Osteocyte (in vitro differentiated cells): Measurements from ENCODE around the gene RSPRY1. TPM values are rescaled to one million over a fixed set of nuclear protein-coding genes. Genes with fewer than 3 reads are reported as not detected.
"Not testable (repeated sequence)": the region's sequence is repeated elsewhere in the genome, so short reads cannot be mapped to it uniquely, and the experiment has no call there.

Experiments
- DNase-seq: peaks from one replicate; pipeline ENCODE4 v3.0.0; 2021; ENCODE audit warnings: mixed read lengths; ENCODE audit not compliant: unreplicated experiment; ENCODE audit errors: extremely low spot score
- H3K27ac Mint-ChIP-seq: one replicate; pipeline ENCODE4 v1.8.0; 2021; ENCODE audit warnings: mild to moderate bottlenecking, mixed read lengths; ENCODE audit not compliant: unreplicated experiment
- H3K27me3 Mint-ChIP-seq: one replicate; pipeline ENCODE4 v1.8.0; 2021; ENCODE audit warnings: mixed read lengths; ENCODE audit not compliant: unreplicated experiment
- H3K36me3 Mint-ChIP-seq: one replicate; pipeline ENCODE4 v1.8.0; 2021; ENCODE audit warnings: mixed read lengths; ENCODE audit not compliant: unreplicated experiment
- H3K4me1 Mint-ChIP-seq: one replicate; pipeline ENCODE4 v1.8.0; 2021; ENCODE audit warnings: mixed read lengths; ENCODE audit not compliant: unreplicated experiment
- H3K4me3 Mint-ChIP-seq: one replicate; pipeline ENCODE4 v1.8.0; 2021; ENCODE audit warnings: mild to moderate bottlenecking, moderate library complexity, mixed read lengths; ENCODE audit not compliant: unreplicated experiment
- H3K9me3 Mint-ChIP-seq: one replicate; pipeline ENCODE4 v1.8.0; 2021; ENCODE audit warnings: mixed read lengths; ENCODE audit not compliant: unreplicated experiment
- CTCF ChIP-seq: fragments of 200-600 bp; sonication (generic); IDR thresholded peaks from 2 replicates; pipeline ENCODE4 v1.5.0; 2021; ENCODE audit warnings: antibody characterized with exemption, mild to moderate bottlenecking, moderate library complexity
- total RNA-seq: library from RNA; stranded (reverse); gene quantifications from 2 replicates; pipeline ENCODE4 v1.2.1, GENCODE V29; 2021

The RSPRY1 gene
- total RNA-seq, 1 donor from 2014 or later, result 49.3 TPM

GRCh38 chr16:57273359-57273758, 87.2 kb downstream of the RSPRY1 start:
- no peaks in the 10 kb centered on the region for H3K27me3 Mint-ChIP-seq
- H3K9me3 Mint-ChIP-seq, result no peaks in the 10 kb centered on the region
- H3K36me3 Mint-ChIP-seq, result no peaks in the 10 kb centered on the region
- no peak for TF ChIP-seq CTCF
- DNase-seq, result no peak
- peaks cover 17% of the 10 kb centered on the region for H3K4me1 Mint-ChIP-seq
- no peak overlapping the region for H3K4me3 Mint-ChIP-seq
- no peak overlapping the region for H3K27ac Mint-ChIP-seq

GRCh38 chr16:57273826-57274225, 87.7 kb downstream of the RSPRY1 start:
- no peak for DNase-seq
- no peak for TF ChIP-seq CTCF
- no peaks in the 10 kb centered on the region for H3K36me3 Mint-ChIP-seq
- H3K4me1 Mint-ChIP-seq, result peaks cover 17% of the 10 kb centered on the region
- H3K9me3 Mint-ChIP-seq, result no peaks in the 10 kb centered on the region
- H3K27me3 Mint-ChIP-seq, result no peaks in the 10 kb centered on the region
- no peak overlapping the region for H3K27ac Mint-ChIP-seq
- no peak overlapping the region for H3K4me3 Mint-ChIP-seq

GRCh38 chr16:57275946-57276345, 89.8 kb downstream of the RSPRY1 start:
- not testable (repeated sequence) for H3K4me3 Mint-ChIP-seq, H3K27ac Mint-ChIP-seq, H3K27me3 Mint-ChIP-seq

GRCh38 chr16:57276596-57276995, 90.5 kb downstream of the RSPRY1 start:
- H3K4me3 Mint-ChIP-seq, result no peak overlapping the region
- DNase-seq, result no peak
- H3K36me3 Mint-ChIP-seq, result no peaks in the 10 kb centered on the region
- no peaks in the 10 kb centered on the region for H3K9me3 Mint-ChIP-seq
- peaks cover 17% of the 10 kb centered on the region for H3K4me1 Mint-ChIP-seq
- H3K27ac Mint-ChIP-seq, result no peak overlapping the region
- no peak for TF ChIP-seq CTCF
- H3K27me3 Mint-ChIP-seq, result no peaks in the 10 kb centered on the region

More at GRCh38 chr16:57275946-57276345, 89.8 kb downstream of the RSPRY1 start:
- not testable (repeated sequence) for DNase-seq, H3K9me3 Mint-ChIP-seq, H3K36me3 Mint-ChIP-seq
- peaks cover 17% of the 10 kb centered on the region for H3K4me1 Mint-ChIP-seq

- DNase-seq, result no peak
- H3K4me3 Mint-ChIP-seq, result no peak overlapping the region
Observed at GRCh38 chr16:57277586-57277985, 91.5 kb downstream of the RSPRY1 start.

More at GRCh38 chr16:57277586-57277985, 91.5 kb downstream of the RSPRY1 start:
- TF ChIP-seq CTCF, result no peak
- no peak overlapping the region for H3K27ac Mint-ChIP-seq
- H3K36me3 Mint-ChIP-seq, result no peaks in the 10 kb centered on the region
- H3K27me3 Mint-ChIP-seq, result peaks cover 3% of the 10 kb centered on the region
- no peaks in the 10 kb centered on the region for H3K9me3 Mint-ChIP-seq
- H3K4me1 Mint-ChIP-seq, result peaks cover 17% of the 10 kb centered on the region
